Measurements from ENCODE around the gene LARP6. TPM values are rescaled to one million over a fixed set of nuclear protein-coding genes. Genes with fewer than 3 reads are reported as not detected.
A peak's percentile ranks its signal among the peaks of the same experiment; 100 is the strongest.

Gene LARP6
- polyA plus RNA-seq, 1 donor (not counting 4 experiments of a cell fraction or from before 2014, with no cell fraction given) = 66.1 TPM

DNA sequence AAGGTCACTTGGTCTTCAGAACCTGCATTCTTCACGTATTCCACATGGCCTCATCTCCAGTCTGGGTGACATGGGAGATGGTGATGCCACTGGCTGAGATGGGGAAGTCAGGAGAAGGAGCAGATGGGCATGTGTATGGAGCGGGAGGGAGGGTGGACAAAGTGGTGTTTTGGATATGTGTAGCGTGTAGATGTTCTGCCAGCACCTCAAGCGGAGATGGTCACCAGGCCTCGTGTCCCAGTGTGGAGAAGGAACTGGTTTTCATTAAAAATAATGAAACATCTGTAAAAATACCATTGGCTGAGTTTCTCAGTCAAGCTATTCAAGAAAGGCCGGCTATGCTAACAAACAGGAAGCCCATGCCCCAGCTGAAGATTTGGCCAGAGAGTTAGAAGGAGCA is 26.2 kb downstream of the LARP6 start:
- H3K4me2 ChIP-seq (ENCODE audit: control insufficient read depth, extremely low read depth, insufficient read depth, low read depth, low read length) = no peak overlapping the region
- H3K36me3 ChIP-seq (ENCODE audit: control insufficient read depth in 2 of 2, extremely low read depth in 1 of 2, insufficient read depth in 2 of 2, low read length in 2 of 2) = peaks cover 3 to 9% of the 10 kb centered on the region in 2 experiments
- peaks cover 18% of the 10 kb centered on the region for H3K4me1 ChIP-seq (ENCODE audit: control insufficient read depth, extremely low read depth, insufficient read depth, low read length)
- no peaks in the 10 kb centered on the region for H3K79me2 ChIP-seq (ENCODE audit: control insufficient read depth, insufficient read depth, low read length)
- DNase-seq (ENCODE audit: low read depth, low spot score) = no peak
- no peaks in the 10 kb centered on the region for H4K20me1 ChIP-seq (ENCODE audit: control insufficient read depth, extremely low read depth, insufficient read depth, low read length)
- no peak overlapping the region for H3K27ac ChIP-seq (ENCODE audit: control insufficient read depth, insufficient read depth, low read length)
- no peak overlapping the region for H2AFZ ChIP-seq (ENCODE audit: control insufficient read depth, low read length)
- H3K4me3 ChIP-seq (ENCODE audit: control insufficient read depth in 2 of 3, extremely low read depth in 1 of 3, insufficient read depth in 2 of 3, low read depth in 1 of 3, low read length in 3 of 3) = no peak overlapping the region
- H3K9ac ChIP-seq (ENCODE audit: control insufficient read depth, extremely low read depth, insufficient read depth, low read length) = no peak overlapping the region
- H3K9me3 ChIP-seq (ENCODE audit: control insufficient read depth, low read depth, low read length) = no peaks in the 10 kb centered on the region
- TF ChIP-seq CTCF (optimal IDR thresholded peaks at IDR 0.05 in 1 of 3, IDR thresholded peaks at IDR 0.05 in 1 of 3, conservative IDR thresholded peaks at IDR 0.05 in 1 of 3; ENCODE audit: extremely low read depth in 1 of 3, insufficient read depth in 2 of 3, low read length in 3 of 3) = no peak
- TF ChIP-seq EZH2 (IDR thresholded peaks at IDR 0.05; ENCODE audit: low read length) = no peak
- dilution Hi-C loops (cut with MboI; ENCODE audit: extremely low pct_ligation_motif_present, low sequenced_read_pairs) = no loop called here
- no peak for FAIRE-seq
- H3K27me3 ChIP-seq (ENCODE audit: control insufficient read depth, extremely low read depth, insufficient read depth, low read length) = no peaks in the 10 kb centered on the region
- no peaks in the 10 kb centered on the region for H3K9me1 ChIP-seq (ENCODE audit: control insufficient read depth, extremely low read depth, insufficient read depth, low read length)

- no peaks in the 10 kb centered on the region for H3K79me2 ChIP-seq (ENCODE audit: control insufficient read depth, insufficient read depth, low read length)
- no peaks in the 10 kb centered on the region for H3K9me1 ChIP-seq (ENCODE audit: control insufficient read depth, extremely low read depth, insufficient read depth, low read length)
- H3K4me3 ChIP-seq (ENCODE audit: control insufficient read depth in 2 of 3, extremely low read depth in 1 of 3, insufficient read depth in 2 of 3, low read depth in 1 of 3, low read length in 3 of 3) = no peak overlapping the region
- peaks cover 18% of the 10 kb centered on the region for H3K4me1 ChIP-seq (ENCODE audit: control insufficient read depth, extremely low read depth, insufficient read depth, low read length)
- H3K36me3 ChIP-seq (ENCODE audit: control insufficient read depth in 2 of 2, extremely low read depth in 1 of 2, insufficient read depth in 2 of 2, low read length in 2 of 2) = peaks cover 2 to 6% of the 10 kb centered on the region in 2 experiments
- H3K27me3 ChIP-seq (ENCODE audit: control insufficient read depth, extremely low read depth, insufficient read depth, low read length) = no peaks in the 10 kb centered on the region
- no peaks in the 10 kb centered on the region for H4K20me1 ChIP-seq (ENCODE audit: control insufficient read depth, extremely low read depth, insufficient read depth, low read length)
- DNase-seq (ENCODE audit: low read depth, low spot score) = peak; percentile 50
- FAIRE-seq = peak; percentile 87
- peak overlapping the region; percentile 67 for H3K4me2 ChIP-seq (ENCODE audit: control insufficient read depth, extremely low read depth, insufficient read depth, low read depth, low read length)
- no peaks in the 10 kb centered on the region for H3K9me3 ChIP-seq (ENCODE audit: control insufficient read depth, low read depth, low read length)
- peak overlapping the region; percentile 82 for H2AFZ ChIP-seq (ENCODE audit: control insufficient read depth, low read length)
- H3K9ac ChIP-seq (ENCODE audit: control insufficient read depth, extremely low read depth, insufficient read depth, low read length) = peak overlapping the region; percentile 18
- peak overlapping the region; percentile 71 for H3K27ac ChIP-seq (ENCODE audit: control insufficient read depth, insufficient read depth, low read length)
- no peak for TF ChIP-seq CTCF (optimal IDR thresholded peaks at IDR 0.05 in 1 of 3, IDR thresholded peaks at IDR 0.05 in 1 of 3, conservative IDR thresholded peaks at IDR 0.05 in 1 of 3; ENCODE audit: extremely low read depth in 1 of 3, insufficient read depth in 2 of 3, low read length in 3 of 3)
- TF ChIP-seq EZH2 (IDR thresholded peaks at IDR 0.05; ENCODE audit: low read length) = no peak
- dilution Hi-C loops (cut with MboI; ENCODE audit: extremely low pct_ligation_motif_present, low sequenced_read_pairs) = no loop called here
Observed at GRCh38 chr15:70826634-70827033, 27.3 kb downstream of the LARP6 start.

Data from keratinocyte (primary cell).